Keratinocyte (primary cell): ENCODE measurements around the gene ARL15. TPM values are rescaled to one million over a fixed set of nuclear protein-coding genes. Genes with fewer than 3 reads are reported as not detected.

Source experiments
- DNase-seq: peaks from one replicate; pipeline ENCODE4 v3.0.0-alpha.2; 2011; ENCODE audit warnings: low read depth, missing footprints, low spot score
- FAIRE-seq: peaks from 2 replicates; lab custom pipeline; 2011; peaks lifted over from hg19 to GRCh38; lab: Jason Lieb, UNC
- H2AFZ ChIP-seq: 2 replicates; pipeline ENCODE4 v1.6.0; 2012; ENCODE audit warnings: low read length, control low read depth, inconsistent platforms; ENCODE audit not compliant: control insufficient read depth
- H3K27ac ChIP-seq: 2 replicates; pipeline ENCODE4 v1.5.1; 2011; ENCODE audit warnings: low read length; ENCODE audit not compliant: control insufficient read depth, insufficient read depth
- H3K27me3 ChIP-seq: 3 replicates; pipeline ENCODE4 v1.6.0; 2011; ENCODE audit warnings: low read length; ENCODE audit not compliant: control insufficient read depth, insufficient read depth; ENCODE audit errors: extremely low read depth
- H3K36me3 ChIP-seq, 2 experiments: 2 replicates in 1 of 2; 3 replicates in 1 of 2; pipeline ENCODE4 v1.5.1; 2011; ENCODE audit warnings: low read length in 2 of 2, mild to moderate bottlenecking in 1 of 2; ENCODE audit not compliant: control insufficient read depth in 2 of 2, insufficient read depth in 2 of 2; ENCODE audit errors: extremely low read depth in 1 of 2
- H3K4me1 ChIP-seq: 3 replicates; pipeline ENCODE4 v1.5.1; 2011; ENCODE audit warnings: low read length; ENCODE audit not compliant: control insufficient read depth, insufficient read depth; ENCODE audit errors: extremely low read depth
- H3K4me2 ChIP-seq: 3 replicates; pipeline ENCODE4 v1.6.0; 2011; ENCODE audit warnings: low read depth, low read length; ENCODE audit not compliant: control insufficient read depth, insufficient read depth; ENCODE audit errors: extremely low read depth
- H3K4me3 ChIP-seq, 3 experiments: fragments of 200-600 bp in 1 of 3; sonication (generic) in 1 of 3; 2 replicates in 2 of 3; 3 replicates in 1 of 3; pipeline ENCODE4 v1.5.1; 2011 to 2016; ENCODE audit warnings: low read length in 3 of 3, mild to moderate bottlenecking in 3 of 3, control low read depth in 2 of 3, inconsistent platforms in 1 of 3, low read depth in 1 of 3, mixed read lengths in 1 of 3, mixed run types in 1 of 3, moderate library complexity in 1 of 3; ENCODE audit not compliant: control insufficient read depth in 2 of 3, insufficient read depth in 2 of 3; ENCODE audit errors: extremely low read depth in 1 of 3
- H3K79me2 ChIP-seq: 2 replicates; pipeline ENCODE4 v1.6.0; 2012; ENCODE audit warnings: low read length; ENCODE audit not compliant: control insufficient read depth, insufficient read depth
- H3K9ac ChIP-seq: 3 replicates; pipeline ENCODE4 v1.6.0; 2011; ENCODE audit warnings: low read length; ENCODE audit not compliant: control insufficient read depth, insufficient read depth; ENCODE audit errors: extremely low read depth
- H3K9me1 ChIP-seq: 3 replicates; pipeline ENCODE4 v1.6.0; 2011; ENCODE audit warnings: low read length; ENCODE audit not compliant: control insufficient read depth, insufficient read depth; ENCODE audit errors: extremely low read depth
- H3K9me3 ChIP-seq: 2 replicates; pipeline ENCODE4 v1.5.1; 2012; ENCODE audit warnings: low read depth, low read length; ENCODE audit not compliant: control insufficient read depth
- H4K20me1 ChIP-seq: 3 replicates; pipeline ENCODE4 v1.6.0; 2011; ENCODE audit warnings: low read length; ENCODE audit not compliant: control insufficient read depth, insufficient read depth; ENCODE audit errors: extremely low read depth
- EZH2 ChIP-seq: IDR thresholded peaks from one replicate; pipeline ENCODE4 v1.6.1; 2012; ENCODE audit warnings: inconsistent platforms, mild to moderate bottlenecking, low read length, moderate library complexity
- dilution Hi-C: fragments of 300-500 bp; cut with MboI; formaldehyde crosslinking; loops from one replicate; pipeline ENCODE4 v1.7.0; 2020; ENCODE audit warnings: low sequenced_read_pairs; ENCODE audit not compliant: extremely low pct_ligation_motif_present
- polyA plus RNA-seq, 5 experiments: library from polyadenylated mRNA; depleted of rRNA in 3 of 5; stranded (reverse) in 3 of 5; stranded (forward) in 1 of 5; unstranded in 1 of 5; fragments of >200 nt; gene quantifications; 1 replicate in 1 of 5; 2 replicates in 3 of 5; 3 replicates in 1 of 5; pipeline versions ENCODE4 v1.2.1 to v1.2.3, GENCODE V29; 2011 to 2012; ENCODE audit warnings: missing spikeins in 2 of 5, low read depth in 1 of 5, low replicate concordance in 1 of 5
- TF ChIP-seq, protein P1 (sequence below), 3 experiments: IDR thresholded peaks in 1 of 3; conservative IDR thresholded peaks in 1 of 3; optimal IDR thresholded peaks in 1 of 3; 2 replicates in 2 of 3; 3 replicates in 1 of 3; pipeline versions ENCODE3 to v1.5.1; 2011; ENCODE audit warnings: low read length in 3 of 3, mild to moderate bottlenecking in 3 of 3, moderate library complexity in 2 of 3, control low read depth in 1 of 3, inconsistent platforms in 1 of 3; ENCODE audit not compliant: insufficient read depth in 2 of 3; ENCODE audit errors: extremely low read depth in 1 of 3

The ARL15 gene
- polyA plus RNA-seq, 1 donor (not counting 4 experiments of a cell fraction or from before 2014, with no cell fraction given) = 19.7 TPM

DNA sequence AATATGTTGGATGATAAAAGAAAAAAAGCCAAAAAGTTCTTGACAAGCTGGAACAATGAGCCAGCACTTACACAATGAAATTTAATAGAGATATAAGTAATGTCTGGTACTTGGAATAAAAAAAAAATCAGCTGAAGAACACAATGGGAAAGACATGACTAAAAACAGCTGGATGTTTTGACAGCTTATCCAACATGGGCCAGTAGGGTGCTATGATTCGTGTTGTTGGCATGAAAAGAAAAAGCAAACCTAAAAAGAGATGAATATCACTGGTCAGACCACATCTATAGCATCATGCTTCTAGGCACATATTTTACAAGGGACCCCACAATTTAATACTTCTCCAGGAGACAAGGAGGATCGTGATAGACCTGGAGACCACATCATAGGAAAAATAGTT, 175.3 kb downstream of the ARL15 start:
- H3K27me3 ChIP-seq = no peaks in the 10 kb centered on the region
- DNase-seq (no peak), FAIRE-seq (no peak)
- no peak overlapping the region for H3K27ac ChIP-seq
- H3K79me2 ChIP-seq = no peaks in the 10 kb centered on the region
- no peaks in the 10 kb centered on the region for H3K4me1 ChIP-seq
- H3K9me3 ChIP-seq = no peaks in the 10 kb centered on the region
- H3K36me3 ChIP-seq = no peaks in the 10 kb centered on the region
- dilution Hi-C loops = no loop called here
- H3K9me1 ChIP-seq = no peaks in the 10 kb centered on the region
- TF ChIP-seq, protein P1, sequence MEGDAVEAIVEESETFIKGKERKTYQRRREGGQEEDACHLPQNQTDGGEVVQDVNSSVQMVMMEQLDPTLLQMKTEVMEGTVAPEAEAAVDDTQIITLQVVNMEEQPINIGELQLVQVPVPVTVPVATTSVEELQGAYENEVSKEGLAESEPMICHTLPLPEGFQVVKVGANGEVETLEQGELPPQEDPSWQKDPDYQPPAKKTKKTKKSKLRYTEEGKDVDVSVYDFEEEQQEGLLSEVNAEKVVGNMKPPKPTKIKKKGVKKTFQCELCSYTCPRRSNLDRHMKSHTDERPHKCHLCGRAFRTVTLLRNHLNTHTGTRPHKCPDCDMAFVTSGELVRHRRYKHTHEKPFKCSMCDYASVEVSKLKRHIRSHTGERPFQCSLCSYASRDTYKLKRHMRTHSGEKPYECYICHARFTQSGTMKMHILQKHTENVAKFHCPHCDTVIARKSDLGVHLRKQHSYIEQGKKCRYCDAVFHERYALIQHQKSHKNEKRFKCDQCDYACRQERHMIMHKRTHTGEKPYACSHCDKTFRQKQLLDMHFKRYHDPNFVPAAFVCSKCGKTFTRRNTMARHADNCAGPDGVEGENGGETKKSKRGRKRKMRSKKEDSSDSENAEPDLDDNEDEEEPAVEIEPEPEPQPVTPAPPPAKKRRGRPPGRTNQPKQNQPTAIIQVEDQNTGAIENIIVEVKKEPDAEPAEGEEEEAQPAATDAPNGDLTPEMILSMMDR (optimal IDR thresholded peaks at IDR 0.05 in 1 of 3, IDR thresholded peaks at IDR 0.05 in 1 of 3, conservative IDR thresholded peaks at IDR 0.05 in 1 of 3; ENCODE audit: extremely low read depth in 1 of 3, insufficient read depth in 2 of 3, low read length in 3 of 3) = no peak
- no peak for TF ChIP-seq EZH2
- H3K9ac ChIP-seq = no peak overlapping the region
- H2AFZ ChIP-seq = no peak overlapping the region
- H3K4me3 ChIP-seq = no peak overlapping the region
- H4K20me1 ChIP-seq = no peaks in the 10 kb centered on the region
- no peak overlapping the region for H3K4me2 ChIP-seq

DNA sequence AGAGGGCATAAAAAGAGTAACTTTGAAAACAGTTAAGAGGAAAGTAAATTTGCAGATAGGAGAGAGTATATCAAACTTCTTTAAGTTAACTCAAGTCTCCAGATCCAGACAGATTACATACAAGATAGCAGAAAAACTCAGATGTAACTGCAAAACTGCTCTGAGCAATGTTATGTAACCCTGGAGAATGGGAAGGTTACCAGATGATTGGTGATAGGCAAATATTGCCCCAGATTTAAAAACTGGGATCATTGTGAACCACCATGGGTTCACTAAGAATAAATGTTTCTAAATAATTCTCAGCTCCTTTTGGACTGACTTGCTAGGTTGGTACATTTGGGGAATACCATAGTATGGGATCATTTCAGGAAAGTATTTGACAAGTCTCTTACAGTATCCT, 176.5 kb downstream of the ARL15 start:
- dilution Hi-C loops = no loop called here
- Histone ChIP-seq H3K27ac (no peak overlapping the region), H3K27me3 (no peaks in the 10 kb centered on the region), H3K4me1 (no peaks in the 10 kb centered on the region), H2AFZ (no peak overlapping the region), H3K9ac (no peak overlapping the region), H3K79me2 (no peaks in the 10 kb centered on the region), H4K20me1 (no peaks in the 10 kb centered on the region), H3K4me2 (no peak overlapping the region), H3K36me3 (no peaks in the 10 kb centered on the region), H3K4me3 (no peak overlapping the region), H3K9me1 (no peaks in the 10 kb centered on the region), H3K9me3 (no peaks in the 10 kb centered on the region)
- no peak for DNase-seq
- TF ChIP-seq EZH2 = no peak
- TF ChIP-seq, protein P1 (optimal IDR thresholded peaks at IDR 0.05 in 1 of 3, IDR thresholded peaks at IDR 0.05 in 1 of 3, conservative IDR thresholded peaks at IDR 0.05 in 1 of 3; ENCODE audit: extremely low read depth in 1 of 3, insufficient read depth in 2 of 3, low read length in 3 of 3) = no peak
- FAIRE-seq = no peak
